Measurements from ENCODE around the gene CASTOR2.
"Not testable (repeated sequence)": the region's sequence is repeated elsewhere in the genome, so short reads cannot be mapped to it uniquely, and the experiment has no call there.

Gene CASTOR2

DNA sequence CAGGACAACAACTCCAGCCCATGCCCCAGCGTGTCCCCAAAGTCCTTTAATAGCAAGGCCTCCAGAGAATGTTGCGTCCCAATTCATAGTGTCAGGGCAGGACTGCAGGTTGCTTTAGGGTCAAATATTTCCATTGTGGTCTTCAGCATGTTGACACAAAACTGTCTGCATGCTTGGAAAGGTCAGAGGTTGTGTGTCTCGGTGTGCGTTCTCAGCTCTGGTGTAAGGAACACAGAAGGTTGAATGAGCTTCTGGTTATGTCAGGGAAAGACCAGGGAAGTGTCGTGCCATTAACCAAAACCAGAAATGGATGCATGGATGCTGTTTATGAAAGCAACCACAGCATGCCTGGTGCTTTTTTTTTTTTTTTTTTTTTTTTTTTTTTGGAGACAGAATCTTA is 31.9 kb downstream of the CASTOR2 start:
- not testable (repeated sequence) for DNase-seq

DNA sequence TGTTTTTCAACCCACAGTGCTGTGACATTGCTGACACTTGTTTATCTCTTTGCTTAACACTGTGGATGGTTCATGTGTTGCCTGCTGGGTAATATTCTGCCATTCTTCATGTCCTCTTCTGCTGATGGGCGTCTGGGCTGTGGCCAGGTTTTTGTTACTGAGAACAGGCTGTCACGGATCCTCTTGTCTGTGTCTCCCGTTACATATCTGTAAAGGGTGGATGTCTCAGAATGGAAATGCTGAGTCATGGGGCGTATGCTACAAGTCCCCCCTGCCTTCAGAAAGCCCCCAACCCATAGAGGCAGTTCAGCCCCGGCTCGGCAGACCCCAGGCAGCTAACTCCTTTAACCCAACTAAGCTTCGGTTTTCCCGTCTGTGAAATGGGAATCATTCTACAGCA is 33.3 kb downstream of the CASTOR2 start:
- not testable (repeated sequence) for DNase-seq

DNA sequence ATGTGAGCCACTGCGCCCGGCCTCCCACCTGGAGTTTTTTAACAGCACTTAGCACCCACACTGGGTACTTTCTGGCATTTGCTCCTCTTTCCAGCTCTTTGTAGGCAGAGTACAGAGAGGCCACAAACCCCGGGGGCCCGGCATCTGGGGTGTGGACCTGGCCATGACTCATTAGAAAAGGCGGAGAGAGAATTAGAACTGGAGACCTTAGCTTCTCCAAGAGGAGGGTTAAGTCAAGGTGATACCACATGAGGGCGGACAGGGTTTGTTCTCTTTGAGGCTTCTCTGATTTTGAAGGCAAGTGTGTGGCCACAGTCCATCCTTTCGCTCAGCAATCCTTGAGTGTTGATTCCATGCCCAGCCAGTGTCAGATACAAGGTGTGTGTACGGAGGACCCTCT is 36.9 kb downstream of the CASTOR2 start:
- not testable (repeated sequence) for DNase-seq

DNA sequence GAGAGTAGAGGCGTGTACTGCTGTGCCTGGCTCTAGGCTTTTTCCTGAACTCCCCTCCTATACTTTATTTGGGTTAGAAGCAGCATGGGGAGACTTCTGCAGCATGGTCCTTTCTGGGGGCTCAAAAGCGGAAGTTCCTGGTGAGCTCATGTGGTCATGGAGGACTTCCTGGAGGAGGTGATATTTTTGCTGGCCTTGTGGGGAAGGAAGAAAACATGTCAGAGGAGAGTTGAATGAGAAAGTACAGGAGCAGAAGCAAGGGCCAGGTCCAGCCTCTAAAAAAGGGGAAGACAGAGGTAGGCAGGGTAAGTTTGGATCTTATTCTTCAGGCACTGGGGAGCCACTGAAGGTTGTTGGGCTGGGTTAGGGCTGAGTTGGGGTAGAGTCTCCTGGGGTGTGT is 45.5 kb downstream of the CASTOR2 start:
- DNase-seq, result no peak

DNA sequence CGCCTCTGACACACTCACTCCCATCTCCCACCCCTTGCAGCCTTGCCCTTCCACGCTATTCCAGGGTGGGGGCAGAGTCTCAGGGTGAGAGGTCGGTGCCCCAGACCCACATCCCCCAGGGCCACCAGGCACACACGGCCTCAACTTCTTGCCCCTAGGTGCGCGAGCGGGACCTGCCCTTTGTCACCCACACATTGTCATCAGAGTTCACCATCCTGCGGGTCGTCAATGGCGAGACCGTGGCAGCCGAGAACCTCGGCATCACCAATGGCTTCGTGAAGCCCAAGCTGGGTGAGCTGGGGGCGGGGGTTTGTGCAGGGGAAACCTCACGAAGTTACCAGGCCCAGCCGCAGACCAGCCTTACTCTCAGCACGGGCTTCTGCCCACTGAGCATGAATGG is 53.3 kb downstream of the CASTOR2 start:
- DNase-seq, result no peak

DNA sequence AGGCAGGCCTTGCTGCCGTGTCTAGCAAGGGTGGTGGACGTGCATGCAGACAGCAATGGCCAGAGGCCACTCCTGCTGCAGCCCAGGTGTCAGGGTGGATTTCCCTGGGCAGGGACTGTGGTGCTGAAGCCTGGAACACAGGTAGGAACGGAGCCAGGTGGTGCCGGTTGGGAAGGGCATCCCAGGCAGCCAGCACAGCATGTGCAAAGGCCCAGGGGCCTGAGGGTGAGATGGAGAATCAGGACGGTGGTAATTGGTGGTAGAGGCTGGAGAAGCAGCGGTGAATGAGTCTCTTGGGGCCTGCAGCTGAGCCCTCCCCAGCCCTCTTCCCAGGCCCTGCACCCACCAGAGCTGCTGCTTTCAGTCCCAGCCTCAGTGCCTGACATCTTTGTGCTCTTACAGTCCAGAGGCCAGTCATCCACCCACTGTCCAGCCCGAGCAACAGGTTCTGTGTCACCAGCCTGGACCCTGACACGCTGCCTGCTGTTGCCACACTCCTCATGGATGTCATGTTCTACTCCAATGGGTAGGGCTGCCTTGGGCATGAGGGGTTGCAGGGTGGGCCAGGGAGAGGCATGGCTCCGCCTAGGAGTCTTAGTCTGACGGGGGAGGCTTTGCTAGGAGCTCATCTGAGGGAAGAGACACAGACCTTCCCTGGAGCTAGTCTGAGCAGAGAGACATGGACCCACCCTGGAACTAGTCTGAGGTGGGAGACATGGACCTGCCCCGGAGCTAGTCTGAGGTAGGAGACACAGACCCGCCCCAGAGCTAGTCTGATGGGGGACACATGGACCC is 54.3 kb downstream of the CASTOR2 start:
- DNase-seq, result no peak

DNA sequence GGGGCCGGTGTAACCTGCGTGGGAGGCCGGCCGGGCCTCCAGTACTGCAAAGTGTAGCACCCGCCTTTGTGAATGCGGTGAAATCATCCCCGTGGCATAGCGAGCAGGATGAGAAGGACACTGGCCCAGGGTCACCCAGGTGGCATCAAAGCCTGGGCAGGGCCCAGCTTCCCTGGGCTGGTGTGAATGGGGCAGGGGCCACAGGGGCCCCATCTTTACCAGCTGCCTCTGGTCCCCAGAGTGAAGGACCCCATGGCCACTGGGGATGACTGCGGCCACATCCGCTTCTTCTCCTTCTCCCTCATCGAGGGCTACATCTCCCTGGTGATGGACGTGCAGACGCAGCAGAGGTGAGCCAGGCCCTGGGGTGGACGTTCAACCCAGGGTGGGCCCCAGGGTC is 55.3 kb downstream of the CASTOR2 start:
- no peak for DNase-seq

DNA sequence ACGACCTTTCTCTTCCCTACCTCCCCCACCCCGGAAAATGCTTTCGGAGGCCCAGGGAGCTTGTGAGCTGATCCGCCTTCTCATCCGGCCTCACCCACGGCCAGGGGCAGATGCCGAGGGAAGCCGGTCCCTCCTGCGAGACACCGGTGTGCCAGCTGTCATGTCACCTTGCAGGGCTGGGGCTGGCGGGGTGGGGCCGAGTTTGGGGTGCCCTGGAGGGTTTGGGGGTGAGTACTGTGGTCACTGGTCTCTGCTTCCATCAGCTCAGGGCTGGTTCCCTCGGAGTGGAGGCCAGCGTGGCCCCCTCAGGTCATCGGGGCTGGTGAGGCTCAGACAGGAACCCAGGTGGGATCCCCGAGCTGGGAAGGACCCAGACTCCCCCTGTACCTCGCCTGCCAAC is 60.4 kb downstream of the CASTOR2 start:
- no peak for DNase-seq

DNA sequence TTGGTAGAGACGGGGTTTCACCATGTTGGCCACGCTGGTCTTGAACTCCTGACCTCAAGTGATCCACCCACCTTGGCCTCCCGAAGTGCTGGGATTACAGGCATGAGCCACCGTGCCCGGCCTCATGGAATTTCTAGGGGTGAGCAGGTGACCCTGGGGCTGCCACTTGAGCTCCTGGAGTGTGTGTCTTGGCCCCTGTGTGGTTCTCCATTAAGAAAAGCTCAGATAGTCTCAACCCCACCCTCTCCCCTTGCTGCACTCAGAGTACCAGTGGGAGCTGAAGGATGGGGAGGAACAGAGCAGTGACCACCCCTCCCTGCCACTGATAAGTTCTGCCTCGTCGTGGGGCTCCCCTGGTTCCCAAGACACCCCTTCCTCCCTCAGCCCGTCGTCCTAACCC is 63.8 kb downstream of the CASTOR2 start:
- no peak for DNase-seq

DNA sequence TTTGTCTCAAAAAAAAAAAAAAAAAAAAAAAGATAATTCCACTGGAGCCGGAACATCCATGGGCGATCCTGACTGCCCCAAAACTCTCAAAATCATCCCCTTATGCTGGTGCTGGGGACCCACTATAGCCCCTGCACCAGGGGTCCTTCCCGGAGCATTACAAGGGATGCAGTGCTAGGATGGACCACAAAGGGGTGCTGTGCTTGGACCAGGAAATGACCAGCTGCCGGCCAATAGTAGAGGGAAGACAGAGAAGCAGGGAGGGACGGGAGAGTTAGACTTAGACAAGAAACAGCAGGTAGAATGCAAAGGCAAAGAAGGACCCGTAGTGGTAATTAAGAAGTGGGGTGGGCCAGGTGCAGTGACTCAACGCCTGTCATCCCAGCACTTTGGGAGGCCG is 68.6 kb downstream of the CASTOR2 start:
- no peak for DNase-seq

DNA sequence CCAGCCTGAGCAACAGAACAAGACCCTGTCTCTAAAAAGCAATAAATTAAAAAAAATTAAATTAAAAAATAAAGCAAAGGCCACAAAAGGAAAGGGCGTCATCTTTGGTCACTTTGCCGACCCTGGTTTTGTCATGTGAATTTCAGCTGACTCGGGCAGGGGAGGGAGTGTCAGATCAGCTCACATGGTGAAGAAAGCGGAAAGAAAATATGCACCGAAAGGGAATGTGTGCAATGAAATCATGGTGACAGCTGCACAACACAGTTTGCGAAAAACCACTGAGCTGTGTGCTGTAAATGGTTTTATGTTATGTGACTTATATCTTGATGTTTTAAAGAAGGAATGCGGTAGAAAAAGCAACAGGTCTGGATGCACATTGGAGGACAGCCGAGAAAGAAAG is 69.3 kb downstream of the CASTOR2 start:
- DNase-seq, result no peak

DNA sequence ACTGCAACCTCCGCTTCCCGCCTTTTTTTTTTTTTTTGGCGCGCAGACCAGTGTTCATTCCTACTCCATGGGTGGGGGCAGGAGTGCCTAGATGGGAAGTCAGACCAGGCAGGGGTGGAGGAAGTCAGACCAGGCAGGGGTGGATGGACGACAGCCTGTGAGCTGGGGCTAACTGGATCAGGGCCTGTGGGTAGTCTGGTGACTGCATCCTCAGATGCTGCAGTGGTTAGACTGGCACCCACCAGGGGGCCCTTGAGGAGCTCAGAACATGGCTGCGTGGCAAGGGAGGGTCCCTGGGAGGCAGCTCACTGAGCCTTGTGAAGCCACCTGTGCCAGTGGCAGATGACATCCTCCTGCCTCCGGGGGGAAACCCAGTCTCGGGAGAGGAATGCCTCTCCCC is 74.0 kb downstream of the CASTOR2 start:
- no peak for DNase-seq

DNA sequence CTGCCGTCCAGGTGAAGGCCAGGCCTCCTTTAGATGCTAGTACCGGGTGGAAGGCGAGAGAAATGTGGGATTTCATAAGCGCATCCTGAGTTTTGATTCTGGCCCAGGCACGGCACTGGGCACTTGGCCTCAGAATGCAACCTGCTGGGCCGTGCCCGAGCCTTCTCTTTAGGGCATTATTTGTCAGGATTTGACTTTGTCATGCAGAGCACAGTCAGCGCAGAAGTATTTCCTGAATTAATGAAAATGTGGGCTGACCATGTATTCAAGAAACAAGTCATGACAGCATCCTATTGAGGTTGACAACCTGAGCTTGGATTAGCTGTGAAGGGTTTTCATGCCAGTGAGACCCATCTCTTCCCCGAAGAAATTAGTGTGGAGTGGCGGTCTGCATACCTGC is 74.7 kb downstream of the CASTOR2 start:
- DNase-seq, result no peak

DNA sequence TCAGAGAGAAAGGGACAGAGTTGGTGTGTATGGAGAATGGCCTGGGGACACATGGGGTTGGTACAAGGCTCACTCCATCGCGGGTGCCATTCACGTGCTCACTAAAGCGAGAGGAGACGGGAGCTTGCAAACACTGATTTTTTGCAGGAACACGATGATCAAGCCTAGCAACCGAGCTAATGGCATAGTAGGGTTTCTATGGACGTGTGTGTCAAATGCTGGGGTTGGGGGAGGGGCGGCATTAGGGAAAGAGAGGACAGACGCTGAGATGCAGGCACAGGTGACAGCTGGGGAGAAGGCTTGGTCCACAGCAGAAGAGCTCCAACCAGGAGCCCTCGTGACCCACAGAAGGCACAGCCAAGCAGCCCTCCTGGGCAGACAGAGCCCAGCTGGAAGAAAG is 75.2 kb downstream of the CASTOR2 start:
- DNase-seq, result no peak

DNA sequence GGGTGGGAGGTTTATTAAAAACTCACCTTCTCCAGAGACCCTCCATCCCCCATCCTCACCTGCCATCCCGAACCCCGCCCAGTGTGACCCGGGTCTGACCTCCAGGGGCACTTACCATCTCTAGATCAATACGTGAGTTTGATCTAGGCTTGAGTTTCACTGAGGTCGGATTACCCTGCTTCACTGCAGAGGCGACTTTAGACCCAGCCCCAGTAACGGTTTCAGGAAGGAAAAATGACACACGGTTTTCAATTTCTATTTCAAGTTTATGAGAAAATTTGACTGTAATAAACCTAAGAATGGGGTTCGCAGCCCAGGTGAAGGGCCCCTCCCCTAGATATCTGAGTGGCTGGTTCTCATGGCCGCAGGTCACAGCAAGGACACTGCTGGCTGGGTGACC is 76.0 kb downstream of the CASTOR2 start:
- no peak for DNase-seq

DNA sequence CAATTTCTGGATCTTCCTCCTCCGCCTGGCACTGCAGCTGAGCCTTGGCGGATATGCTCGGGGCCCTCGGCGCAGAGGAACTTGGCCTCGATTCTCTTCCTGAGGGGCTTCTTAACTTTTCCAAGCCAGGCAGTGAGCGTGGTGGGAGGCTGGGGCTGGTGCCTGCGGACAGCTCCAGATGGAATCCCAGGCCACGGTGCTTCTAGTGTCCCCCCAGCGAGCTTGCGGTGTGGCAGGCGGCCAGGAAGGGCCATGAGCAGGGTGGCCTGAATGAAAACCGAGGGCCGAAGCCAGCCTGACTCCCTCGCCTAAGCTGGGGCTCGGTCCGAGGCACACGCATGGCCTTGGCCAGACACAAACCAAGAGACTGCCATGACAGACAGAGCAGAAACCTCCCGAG is 77.8 kb downstream of the CASTOR2 start:
- DNase-seq, result no peak

DNA sequence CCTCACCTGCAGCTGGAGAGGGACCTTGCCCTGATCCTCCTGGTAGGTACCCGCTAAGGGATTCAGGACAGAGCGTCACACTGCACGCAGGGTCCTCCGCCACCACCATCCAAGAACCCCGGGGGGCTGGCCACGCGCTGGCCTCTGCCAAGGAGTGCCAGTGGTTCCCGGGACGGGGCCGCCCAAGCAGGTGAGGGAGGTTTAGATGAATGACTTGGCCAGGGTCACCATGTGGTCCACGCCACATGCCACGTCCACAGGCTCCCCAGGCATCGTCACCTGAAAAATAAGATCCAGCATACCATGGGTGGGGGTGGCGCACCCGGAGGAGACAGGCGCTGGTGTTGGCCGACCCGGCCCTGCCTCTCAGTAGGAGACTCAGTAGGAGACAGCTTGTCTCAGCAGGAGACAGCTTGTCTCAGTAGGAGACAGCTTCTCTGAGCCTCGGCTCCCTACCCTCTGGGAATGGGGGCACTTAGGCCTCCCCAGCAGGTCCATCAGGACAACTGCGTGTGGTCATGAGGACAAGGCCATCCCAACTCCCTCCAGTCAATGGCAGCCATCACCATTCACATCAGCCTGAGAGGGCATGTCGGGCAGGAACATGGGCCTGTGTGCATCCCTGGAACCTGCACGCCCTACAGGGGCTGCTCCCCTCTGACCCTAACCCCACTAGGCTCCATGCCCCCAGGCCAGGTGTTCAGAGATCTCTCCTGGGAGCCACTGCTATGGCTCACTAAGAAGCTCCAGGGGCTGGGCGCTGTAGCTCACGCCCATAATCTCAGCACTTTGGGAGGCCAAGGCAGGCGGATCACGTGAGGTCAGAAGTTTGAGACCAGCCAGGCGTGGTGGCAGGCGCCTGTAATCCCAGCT is 78.6 kb downstream of the CASTOR2 start:
- no peak for DNase-seq

DNA sequence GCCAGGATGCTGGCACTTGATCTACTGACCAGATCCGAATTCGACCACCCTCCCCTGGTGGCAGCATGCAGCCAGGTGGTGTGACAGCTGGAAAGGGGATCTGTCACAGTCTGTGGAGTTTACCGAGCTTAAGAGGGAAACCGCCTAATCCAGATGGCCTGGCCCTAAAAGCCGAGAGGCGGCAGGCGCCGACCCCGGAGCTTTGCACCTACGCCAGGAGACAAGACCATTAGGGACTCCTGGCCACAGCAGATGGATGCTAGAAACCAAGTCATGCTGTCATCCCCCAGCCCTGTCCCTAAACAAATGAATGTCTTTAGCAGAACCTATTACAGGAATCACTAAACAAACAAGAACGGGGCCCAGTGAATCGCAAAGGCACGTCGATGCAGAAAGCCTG is 81.4 kb downstream of the CASTOR2 start:
- DNase-seq, result no peak

DNA sequence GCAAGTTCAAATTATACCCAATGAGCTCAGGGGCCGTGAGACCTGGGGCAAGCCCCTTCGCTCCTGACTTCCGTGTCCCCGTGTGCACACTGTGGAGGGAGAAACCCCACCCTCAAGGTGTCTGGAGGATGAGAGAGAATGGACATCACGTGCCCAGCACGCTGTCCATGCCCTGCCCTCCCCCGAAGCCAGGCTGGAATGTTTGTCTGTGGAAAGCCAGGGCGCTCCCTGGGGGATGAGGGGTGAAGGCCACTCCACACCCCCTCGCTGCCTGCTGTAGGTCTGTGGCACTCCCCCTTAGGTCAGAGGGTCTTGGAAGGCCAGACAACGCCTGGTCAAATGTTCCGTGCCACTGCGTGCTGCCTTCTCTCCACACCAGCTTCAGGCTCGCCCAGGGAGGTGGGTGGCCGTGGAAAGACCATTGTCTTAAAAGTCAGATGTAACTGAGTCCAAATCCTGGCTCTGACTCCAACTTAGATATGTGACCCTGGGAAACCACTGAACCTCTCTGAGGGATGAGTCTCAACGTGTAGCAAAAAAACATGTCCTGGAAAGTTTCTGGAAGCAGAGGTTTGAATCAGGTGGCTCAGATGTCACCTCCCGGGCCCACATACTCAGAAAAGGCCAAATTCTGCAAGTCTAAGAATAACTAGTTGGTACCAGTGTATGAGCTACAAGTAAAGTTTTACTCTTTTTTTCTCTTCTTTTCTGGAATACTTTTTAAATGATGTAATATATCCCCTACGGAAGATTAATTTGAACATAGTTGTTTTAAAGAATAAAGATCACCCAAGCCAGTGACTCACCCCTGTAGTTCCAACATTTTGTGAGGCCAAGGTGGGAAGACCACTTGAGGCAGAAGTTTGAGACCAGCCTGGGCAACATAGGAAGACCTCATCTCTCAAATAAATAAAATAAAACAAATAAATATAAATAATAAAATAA is 84.2 kb downstream of the CASTOR2 start:
- DNase-seq, result no peak

DNA sequence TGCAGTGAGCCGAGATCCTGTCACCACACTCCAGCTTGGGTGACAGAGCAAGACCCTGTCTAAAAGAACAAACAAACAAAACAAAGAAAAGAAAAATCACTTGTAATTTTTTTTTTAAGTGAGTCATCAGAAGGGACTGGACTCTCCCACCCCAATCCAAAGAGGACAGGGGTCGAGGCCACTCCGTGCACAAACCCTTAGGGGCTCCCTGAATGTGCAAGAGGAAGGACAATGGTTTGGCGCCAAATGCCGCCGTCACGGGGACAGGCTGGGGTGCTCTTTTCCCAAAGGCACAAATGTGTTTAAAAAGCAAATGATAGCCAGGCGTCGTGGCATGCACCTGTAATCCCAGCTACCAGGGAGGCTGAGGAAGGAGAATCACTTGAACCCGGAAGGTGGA is 85.3 kb downstream of the CASTOR2 start:
- no peak for DNase-seq

DNA sequence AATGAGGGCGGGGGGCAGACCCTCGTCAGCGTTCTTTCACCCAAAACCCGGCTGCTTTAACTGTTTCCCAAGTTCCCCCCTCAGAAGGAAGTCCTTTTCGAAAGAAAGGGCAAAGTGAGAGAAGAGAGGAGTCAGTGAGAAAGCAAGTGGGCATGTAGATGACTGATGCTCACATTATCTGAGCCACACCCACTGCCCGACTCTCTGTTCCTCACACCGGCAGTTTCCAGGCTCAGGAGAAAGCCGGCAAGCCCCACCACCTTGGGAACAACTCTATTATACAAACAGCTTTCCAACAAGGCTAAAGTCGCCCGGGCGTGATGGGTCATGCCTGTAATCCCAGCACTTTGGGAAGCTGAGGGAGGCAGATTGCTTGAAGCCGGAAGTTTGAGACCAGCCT is 86.0 kb downstream of the CASTOR2 start:
- DNase-seq, result no peak

DNA sequence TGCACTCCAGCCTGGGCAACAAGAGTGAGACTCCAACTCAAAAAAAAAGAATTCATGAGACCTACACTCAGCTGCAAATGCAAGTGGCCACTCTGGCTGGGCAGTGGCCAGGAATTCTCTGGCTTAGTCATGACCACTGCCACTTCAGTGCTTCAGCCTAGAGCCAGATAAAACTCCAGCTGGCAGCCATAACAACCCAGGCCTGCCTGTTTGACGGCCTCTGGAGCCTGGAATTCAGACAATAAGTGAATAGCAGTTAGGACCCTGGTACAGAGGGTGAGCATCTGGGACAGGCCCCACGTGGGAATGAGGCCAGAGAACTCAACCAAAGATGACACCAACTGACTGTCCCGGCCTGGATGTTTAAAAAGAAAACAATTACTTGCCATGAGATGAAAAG is 90.2 kb downstream of the CASTOR2 start:
- no peak for DNase-seq

DNA sequence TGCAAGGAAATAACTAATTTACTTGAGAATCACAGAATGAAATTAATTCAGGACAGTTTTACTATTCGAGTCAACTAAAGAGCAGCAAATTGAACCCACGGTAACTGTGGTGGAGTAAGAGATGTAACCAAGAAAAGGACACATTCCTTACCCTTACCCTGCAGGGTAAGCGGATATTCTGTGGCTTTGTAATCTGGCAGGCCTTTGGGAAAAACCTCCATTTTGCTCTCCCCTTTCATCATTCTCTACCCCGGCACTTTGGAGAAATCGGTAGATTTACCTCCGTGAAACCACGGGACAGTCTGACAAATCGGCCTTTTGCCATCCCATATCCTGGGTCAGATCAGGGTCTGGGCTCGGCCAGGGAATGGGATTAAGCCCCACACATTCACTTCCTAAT is 90.7 kb downstream of the CASTOR2 start:
- no peak for DNase-seq
